Activated T-helper 2 cell treated with anti-CD3 and anti-CD28 coated beads, Interferon-gamma antibody, Interleukin-2, Interleukin-4, amounts not matched to agents 10 μg/mL and 5 μg/mL and 100 μg/mL, durations not matched to agents 14 hours and 24 hours and 36 hours (primary cell): Measurements from ENCODE around the gene TAGLN. TPM values are rescaled to one million over a fixed set of nuclear protein-coding genes. Genes with fewer than 3 reads are reported as not detected.

Experiments used
- DNase-seq: peaks from one replicate; pipeline ENCODE4 v3.0.0; 2021; ENCODE audit warnings: low spot score
- H3K27ac Mint-ChIP-seq: one replicate; pipeline ENCODE4 v1.8.0; 2021; ENCODE audit warnings: mixed read lengths
- H3K27me3 Mint-ChIP-seq: one replicate; pipeline ENCODE4 v1.8.0; 2021; ENCODE audit warnings: low read depth, mixed read lengths
- H3K36me3 Mint-ChIP-seq: one replicate; pipeline ENCODE4 v1.8.0; 2021; ENCODE audit warnings: low read depth, mixed read lengths
- H3K4me1 Mint-ChIP-seq: one replicate; pipeline ENCODE4 v1.8.0; 2021; ENCODE audit warnings: low read depth, mixed read lengths
- H3K4me3 Mint-ChIP-seq: one replicate; pipeline ENCODE4 v1.8.0; 2021; ENCODE audit warnings: low read depth, mild to moderate bottlenecking, moderate library complexity, mixed read lengths
- H3K9me3 Mint-ChIP-seq: one replicate; pipeline ENCODE4 v1.8.0; 2021; ENCODE audit warnings: mixed read lengths
- intact Hi-C: fragments of 100-400 bp; cut with micrococcal nuclease; formaldehyde crosslinking; loops from one replicate; pipeline ENCODE4 v1.15.1; 2023
- total RNA-seq: library from RNA; stranded (reverse); gene quantifications from 2 replicates; pipeline ENCODE4 v1.2.3, GENCODE V29; 2022

Gene TAGLN
- total RNA-seq, 1 donor from 2014 or later: 3.1 TPM

DNA sequence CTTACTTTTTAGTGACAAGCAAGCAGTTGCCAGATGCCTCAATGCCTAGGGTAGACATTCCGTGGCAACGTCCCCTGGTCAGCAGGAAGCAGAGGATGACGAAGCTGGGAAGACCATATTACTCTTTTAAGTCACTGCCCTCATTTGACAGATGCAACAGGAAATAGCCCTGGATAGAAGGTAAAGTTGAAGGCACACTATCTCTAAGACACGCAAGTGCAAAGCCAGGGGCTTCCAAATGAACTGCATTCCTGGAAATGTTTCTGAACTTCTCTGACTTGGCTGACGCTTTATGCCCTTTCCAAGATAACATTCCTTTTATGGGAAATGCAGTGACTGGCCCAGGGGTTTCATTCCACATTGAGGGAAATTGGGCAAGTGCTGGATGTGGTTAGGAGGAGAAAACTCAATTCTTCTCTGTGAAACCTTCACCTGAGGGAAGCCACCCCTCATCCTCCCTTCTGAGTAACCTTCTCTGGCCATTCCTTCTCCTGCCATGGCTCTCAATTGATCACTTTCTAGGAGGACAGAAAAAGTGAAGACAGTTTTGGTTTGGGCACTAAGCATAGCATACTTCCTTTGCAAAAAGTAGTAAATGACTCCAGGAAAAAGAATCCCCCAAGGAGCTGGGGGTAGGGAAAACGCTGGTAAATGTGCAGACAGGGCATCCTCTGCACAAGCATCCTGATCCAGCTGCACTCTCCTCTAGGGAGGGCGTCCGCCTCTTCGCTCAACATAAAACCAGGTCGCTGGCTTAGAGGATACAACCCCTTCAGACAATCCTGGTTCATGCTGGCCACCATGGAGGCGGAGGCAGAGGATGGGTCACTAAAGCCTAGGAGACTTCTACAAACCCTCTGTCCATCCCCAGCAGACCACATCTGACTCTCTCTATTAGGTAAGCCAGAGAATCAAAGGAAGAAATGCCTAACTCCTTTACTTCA, 18.2 kb downstream of the TAGLN start:
- Mint-ChIP-seq H3K4me3 (no peak overlapping the region), H3K36me3 (peaks cover 76% of the 10 kb centered on the region), H3K4me1 (no peaks in the 10 kb centered on the region), H3K27me3 (no peaks in the 10 kb centered on the region), H3K27ac (no peak overlapping the region), H3K9me3 (no peaks in the 10 kb centered on the region)
- DNase-seq: no peak
- intact Hi-C loops: no loop called here

DNA sequence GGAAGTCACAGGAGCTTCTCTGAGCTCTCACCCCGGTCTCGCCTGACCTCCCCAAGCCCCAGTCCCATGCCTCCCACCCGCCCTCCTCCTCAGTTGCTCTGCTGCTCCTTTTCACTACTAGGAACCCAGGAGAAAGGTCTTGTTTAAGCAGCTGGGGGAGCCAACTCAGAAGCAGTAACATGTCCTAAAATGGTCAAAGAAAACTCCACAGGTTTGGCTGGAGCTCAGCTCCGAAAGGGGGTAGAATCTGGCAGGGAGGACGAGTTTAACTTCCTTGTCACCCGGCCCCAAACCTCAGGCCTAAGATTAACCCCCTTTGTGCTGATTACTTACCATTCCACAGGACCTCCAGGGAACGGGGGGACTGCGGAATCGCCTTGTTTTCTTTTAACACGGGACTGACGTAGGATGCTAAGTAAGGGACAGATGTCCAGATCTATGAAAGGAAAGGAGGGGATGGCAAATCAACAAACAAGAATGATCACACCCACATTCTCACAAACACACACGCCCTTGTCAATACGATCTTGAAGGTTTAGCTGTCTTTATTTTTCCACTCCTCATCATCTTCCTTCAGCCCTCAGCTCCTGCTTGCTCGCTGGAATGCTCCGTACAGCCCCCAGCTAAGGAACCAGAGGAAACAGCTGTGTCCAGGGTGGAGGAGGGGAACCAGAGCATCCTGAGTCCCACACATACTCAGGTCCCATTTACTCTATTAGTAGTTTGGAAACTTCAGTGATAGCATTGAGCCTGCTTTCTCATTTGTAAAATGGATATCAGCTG, 19.2 kb downstream of the TAGLN start:
- H3K27ac Mint-ChIP-seq: no peak overlapping the region
- DNase-seq: no peak
- H3K4me1 Mint-ChIP-seq: no peaks in the 10 kb centered on the region
- H3K9me3 Mint-ChIP-seq: no peaks in the 10 kb centered on the region
- H3K36me3 Mint-ChIP-seq: peaks cover 78% of the 10 kb centered on the region
- H3K4me3 Mint-ChIP-seq: no peak overlapping the region
- intact Hi-C loops: no loop called here
- no peaks in the 10 kb centered on the region for H3K27me3 Mint-ChIP-seq

DNA sequence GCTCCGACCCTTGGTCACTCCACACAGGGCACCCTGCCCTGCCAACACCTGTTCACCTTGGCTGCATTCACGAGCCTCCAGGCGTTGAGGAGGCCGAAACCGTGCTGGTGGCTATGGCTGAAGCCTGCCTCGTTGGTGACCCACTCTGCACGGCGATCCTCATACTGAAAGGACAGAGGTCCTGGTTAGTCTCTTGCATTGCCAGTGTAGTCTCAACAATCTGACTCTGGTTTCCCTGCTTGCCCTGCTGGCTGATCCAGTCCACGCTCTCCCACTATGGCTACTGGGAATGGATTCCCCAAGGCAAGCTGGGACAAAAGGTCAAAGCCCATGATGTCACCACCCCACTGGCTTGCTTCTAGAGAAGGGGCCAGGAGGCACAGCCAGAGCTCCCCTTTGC, 19.8 kb downstream of the TAGLN start:
- no peak overlapping the region for H3K27ac Mint-ChIP-seq
- DNase-seq: no peak
- H3K36me3 Mint-ChIP-seq: peaks cover 80% of the 10 kb centered on the region
- no peak overlapping the region for H3K4me3 Mint-ChIP-seq
- no peaks in the 10 kb centered on the region for H3K27me3 Mint-ChIP-seq
- intact Hi-C loops: no loop called here
- H3K9me3 Mint-ChIP-seq: no peaks in the 10 kb centered on the region
- H3K4me1 Mint-ChIP-seq: no peaks in the 10 kb centered on the region

DNA sequence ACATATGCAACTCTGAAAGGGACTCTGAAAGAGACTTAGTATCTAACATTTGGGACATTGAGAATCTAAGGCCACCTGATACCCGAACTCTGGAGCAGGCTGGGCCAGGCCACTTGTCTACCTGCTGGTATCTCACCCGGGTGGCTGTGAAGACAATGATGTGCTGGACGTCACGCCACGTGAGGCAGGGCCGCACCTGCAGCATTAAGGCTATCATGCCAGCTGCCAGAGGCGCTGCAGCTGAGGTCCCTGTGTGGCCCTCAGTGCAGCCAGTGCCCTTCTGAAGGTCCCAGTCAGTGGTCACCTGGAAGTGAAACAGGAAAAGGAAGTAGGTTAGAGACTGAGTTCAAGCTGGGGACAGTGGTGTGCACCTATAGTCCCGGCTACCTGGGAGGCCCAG, 20.3 kb downstream of the TAGLN start:
- DNase-seq: no peak
- H3K4me1 Mint-ChIP-seq: no peaks in the 10 kb centered on the region
- H3K9me3 Mint-ChIP-seq: no peaks in the 10 kb centered on the region
- H3K27ac Mint-ChIP-seq: no peak overlapping the region
- H3K36me3 Mint-ChIP-seq: peaks cover 80% of the 10 kb centered on the region
- H3K4me3 Mint-ChIP-seq: no peak overlapping the region
- intact Hi-C loops: no loop called here
- H3K27me3 Mint-ChIP-seq: no peaks in the 10 kb centered on the region

DNA sequence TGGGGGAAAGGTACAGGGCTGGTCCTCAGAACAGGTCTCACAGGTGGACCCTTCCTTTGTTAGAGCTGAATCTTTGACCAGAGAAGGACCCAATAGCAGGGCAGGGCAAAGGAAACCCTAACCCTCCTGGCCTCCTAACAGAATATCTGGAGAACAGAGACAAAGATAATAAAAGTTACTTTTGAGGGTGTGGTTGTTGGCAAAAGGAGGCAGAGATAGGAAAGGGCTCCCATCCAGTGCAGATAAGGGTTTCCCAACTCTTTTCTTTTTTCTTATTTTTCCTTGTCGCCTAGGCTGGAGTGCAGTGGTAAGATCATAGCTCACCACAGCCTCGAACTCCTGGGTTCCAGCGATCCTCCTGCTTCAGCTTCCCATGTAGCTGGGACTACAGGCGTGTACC, 20.8 kb downstream of the TAGLN start:
- H3K36me3 Mint-ChIP-seq: peaks cover 80% of the 10 kb centered on the region
- H3K4me3 Mint-ChIP-seq: no peak overlapping the region
- no peaks in the 10 kb centered on the region for H3K9me3 Mint-ChIP-seq
- H3K4me1 Mint-ChIP-seq: no peaks in the 10 kb centered on the region
- no peak for DNase-seq
- no peaks in the 10 kb centered on the region for H3K27me3 Mint-ChIP-seq
- intact Hi-C loops: no loop called here
- H3K27ac Mint-ChIP-seq: no peak overlapping the region

DNA sequence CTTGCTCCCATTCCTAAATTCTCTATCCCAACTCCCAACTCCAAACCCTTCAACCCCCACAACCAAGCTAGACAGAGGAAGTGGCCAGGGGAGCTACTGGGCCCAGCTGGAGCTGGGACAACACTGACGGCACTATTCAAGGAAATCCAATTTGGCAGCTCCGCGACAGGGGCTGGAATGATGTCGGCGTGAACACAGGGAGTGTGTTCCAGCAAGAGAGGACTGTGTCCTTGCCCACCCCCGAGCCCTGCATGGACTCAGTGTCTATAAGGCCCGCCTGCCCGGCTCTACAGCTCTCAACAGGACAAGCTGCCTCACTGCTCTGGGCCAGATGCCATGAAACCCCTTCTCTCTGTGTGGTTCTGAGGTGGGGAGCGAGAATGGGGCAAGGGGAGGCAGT, 21.4 kb downstream of the TAGLN start:
- H3K27me3 Mint-ChIP-seq: no peaks in the 10 kb centered on the region
- H3K36me3 Mint-ChIP-seq: peaks cover 83% of the 10 kb centered on the region
- no peak overlapping the region for H3K27ac Mint-ChIP-seq

DNA sequence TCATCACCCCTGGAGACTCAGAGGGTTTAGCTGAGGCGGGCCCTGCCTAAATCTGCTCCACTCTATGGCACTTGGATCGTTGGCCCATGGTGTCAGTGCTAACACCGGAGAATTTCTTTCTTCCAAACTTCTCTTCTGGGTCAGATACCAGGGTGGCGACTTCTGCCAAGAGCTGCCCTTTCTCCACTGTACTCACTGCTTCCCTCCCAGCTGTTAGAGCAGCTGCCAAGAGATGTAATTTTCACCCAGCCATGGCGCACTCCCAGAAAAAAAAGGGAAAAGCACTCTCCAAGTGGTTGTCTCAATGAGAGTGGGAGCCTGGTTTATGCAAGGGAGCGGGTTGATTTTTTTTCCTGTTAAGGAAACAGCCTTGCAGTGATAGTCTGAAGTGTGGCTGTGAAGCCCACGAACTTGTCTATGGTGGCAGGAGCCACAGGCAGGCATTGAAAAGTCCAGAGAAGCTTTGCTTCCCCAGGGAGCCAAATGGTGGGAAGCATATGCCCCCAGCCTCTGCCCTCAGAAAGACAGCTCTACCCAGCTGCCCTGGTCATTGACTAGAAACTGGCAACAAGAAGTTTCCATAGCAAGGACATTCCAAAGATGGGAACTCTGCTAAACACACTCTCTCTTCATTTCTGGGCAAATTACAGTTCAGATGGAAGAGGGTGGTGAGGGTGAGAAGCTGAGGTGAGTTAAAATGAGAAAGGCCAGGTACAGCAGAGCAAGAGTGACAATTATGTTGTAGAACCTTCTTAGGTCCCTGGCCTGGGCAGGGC, 22.0 kb downstream of the TAGLN start:
- no peak overlapping the region for H3K27ac Mint-ChIP-seq

More for the DNA sequence above, 21.4 kb downstream of the TAGLN start:
- H3K4me3 Mint-ChIP-seq: no peak overlapping the region
- intact Hi-C loops: no loop called here
- H3K4me1 Mint-ChIP-seq: no peaks in the 10 kb centered on the region
- no peak for DNase-seq
- no peaks in the 10 kb centered on the region for H3K9me3 Mint-ChIP-seq

DNA sequence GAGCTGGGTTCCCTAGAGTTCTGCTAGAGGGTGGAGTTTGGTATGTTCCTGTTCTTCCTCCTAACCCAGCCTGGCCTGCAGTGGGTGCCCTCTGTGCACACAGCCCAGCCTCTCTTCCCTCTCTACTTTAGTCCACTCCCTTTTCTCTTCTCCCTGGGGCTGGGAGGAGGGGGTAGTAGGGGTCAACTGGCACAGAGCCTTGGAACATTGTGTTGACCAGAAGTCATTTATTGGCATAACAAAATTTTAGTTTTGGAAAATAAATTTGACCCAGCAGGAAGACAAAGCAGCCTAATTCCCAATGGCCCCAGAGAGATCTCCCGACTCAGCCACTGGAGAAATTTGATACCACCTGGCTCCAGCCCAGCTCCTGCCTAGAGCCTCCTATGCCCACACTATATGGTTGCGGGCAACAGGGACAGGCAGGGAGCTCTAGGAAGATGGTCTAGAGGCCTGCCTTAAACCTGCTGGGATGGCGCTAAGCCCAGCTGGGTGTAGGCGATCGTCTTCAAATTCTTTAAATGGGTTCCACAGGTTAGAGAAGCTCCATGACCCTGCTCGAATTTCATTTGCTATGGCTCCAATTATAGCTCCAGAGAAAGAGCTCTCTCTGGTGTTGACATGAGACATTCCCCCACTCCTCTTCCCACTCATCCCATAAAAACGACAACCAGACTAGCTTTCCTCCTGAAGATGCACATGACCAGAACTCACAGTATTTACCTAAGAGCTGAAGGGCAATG, 22.8 kb downstream of the TAGLN start:
- DNase-seq: no peak
- H3K27ac Mint-ChIP-seq: no peak overlapping the region
- H3K4me1 Mint-ChIP-seq: peaks cover 6% of the 10 kb centered on the region
- H3K9me3 Mint-ChIP-seq: no peaks in the 10 kb centered on the region
- peaks cover 89% of the 10 kb centered on the region for H3K36me3 Mint-ChIP-seq
- no peak overlapping the region for H3K4me3 Mint-ChIP-seq
- H3K27me3 Mint-ChIP-seq: no peaks in the 10 kb centered on the region
- intact Hi-C loops: no loop called here

More for the DNA sequence above, 22.0 kb downstream of the TAGLN start:
- Mint-ChIP-seq H3K4me1 (no peaks in the 10 kb centered on the region), H3K36me3 (peaks cover 87% of the 10 kb centered on the region), H3K27me3 (no peaks in the 10 kb centered on the region), H3K9me3 (no peaks in the 10 kb centered on the region), H3K4me3 (no peak overlapping the region)
- no peak for DNase-seq
- intact Hi-C loops: no loop called here

DNA sequence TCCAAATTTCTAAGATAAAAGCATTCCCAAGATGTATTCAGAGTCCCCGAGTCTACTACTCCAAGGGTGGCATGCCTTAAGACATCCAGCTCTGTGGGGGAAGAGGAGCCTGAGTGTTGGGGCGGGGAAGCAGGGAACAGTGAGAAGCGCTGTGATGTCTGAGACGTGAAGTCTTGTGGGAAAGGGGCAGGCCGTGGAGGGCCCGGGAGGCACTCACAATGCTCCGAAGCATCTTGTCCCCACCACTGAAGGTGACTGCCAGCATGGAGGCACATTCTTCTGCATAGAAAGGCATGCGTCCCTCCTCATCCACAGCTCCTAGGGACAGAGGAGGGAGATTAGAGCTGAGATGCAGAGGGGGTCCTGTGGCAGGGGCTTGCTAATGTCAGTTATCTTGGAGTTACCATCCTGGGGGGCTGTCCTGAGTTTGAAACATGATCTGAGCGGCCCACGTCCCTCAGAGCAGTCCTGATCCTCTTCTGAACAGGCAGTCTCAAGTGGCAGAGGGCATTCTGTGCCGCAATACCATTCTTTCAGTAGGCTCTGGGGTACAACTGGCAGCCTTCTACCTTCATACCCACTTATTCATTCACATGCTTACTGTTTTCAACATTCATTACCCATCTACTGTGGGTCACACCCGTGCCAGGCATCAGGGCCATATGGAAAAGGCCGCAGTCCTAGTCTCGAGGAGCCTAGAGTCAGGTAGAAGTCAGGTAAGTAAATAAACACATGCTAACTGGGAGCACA, 24.0 kb downstream of the TAGLN start:
- H3K4me3 Mint-ChIP-seq: no peak overlapping the region
- intact Hi-C loops: no loop called here
- H3K4me1 Mint-ChIP-seq: peaks cover 9% of the 10 kb centered on the region
- peaks cover 87% of the 10 kb centered on the region for H3K36me3 Mint-ChIP-seq
- H3K27ac Mint-ChIP-seq: no peak overlapping the region
- no peaks in the 10 kb centered on the region for H3K9me3 Mint-ChIP-seq
- DNase-seq: no peak
- H3K27me3 Mint-ChIP-seq: no peaks in the 10 kb centered on the region

DNA sequence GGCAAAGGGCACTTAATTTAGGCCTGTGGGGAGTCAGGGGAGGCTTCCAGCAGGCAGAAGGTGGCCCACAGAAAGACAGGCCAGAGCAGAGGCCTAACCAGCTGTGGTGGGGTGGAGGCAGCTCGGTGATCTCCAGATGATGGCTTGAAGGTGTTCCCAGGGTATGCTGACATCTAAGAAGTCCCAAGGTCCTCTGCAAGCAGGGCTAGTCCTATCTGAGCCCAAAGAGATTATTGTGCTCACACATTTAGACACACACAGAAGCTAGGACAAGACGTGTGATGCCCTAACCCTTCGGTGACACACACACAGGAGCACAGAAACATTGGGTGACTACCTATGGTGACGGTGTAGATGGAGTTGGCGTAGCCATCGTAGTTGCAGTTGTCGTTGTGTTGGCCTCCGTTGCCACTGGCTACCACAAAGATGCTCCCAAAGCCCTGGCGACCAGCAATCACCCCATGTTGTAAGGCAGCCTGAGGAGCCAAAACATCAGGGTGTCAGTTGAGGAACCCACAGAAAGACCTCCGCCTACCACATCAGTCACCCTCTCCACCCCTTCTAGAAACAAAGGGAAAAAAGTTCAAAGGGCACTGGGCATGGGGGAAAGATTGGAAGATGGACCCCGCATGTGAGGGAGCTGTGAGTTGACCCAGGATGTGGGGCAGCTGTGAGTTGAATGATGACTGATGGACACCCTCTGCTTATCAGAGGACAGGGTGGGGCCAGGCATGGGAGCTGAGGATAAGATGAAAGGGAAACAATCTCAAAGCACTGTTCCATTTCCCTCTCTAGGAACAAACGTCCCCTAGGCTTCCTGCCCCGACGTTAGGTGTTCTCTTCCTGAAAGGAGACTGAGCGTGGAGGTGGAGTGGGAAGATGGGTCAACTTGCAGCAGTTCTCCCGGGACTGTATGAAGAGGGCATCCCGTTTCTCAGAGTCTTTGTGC, 24.8 kb downstream of the TAGLN start:
- H3K4me1 Mint-ChIP-seq: peaks cover 11% of the 10 kb centered on the region
- intact Hi-C loops: no loop called here
- no peak overlapping the region for H3K27ac Mint-ChIP-seq
- DNase-seq: no peak
- no peaks in the 10 kb centered on the region for H3K9me3 Mint-ChIP-seq
- no peaks in the 10 kb centered on the region for H3K27me3 Mint-ChIP-seq
- peaks cover 86% of the 10 kb centered on the region for H3K36me3 Mint-ChIP-seq
- H3K4me3 Mint-ChIP-seq: no peak overlapping the region
